ENCODE measurements around the gene TIMP2.

- TF ChIP-seq ZNF274 (IDR thresholded peaks at IDR 0.05; ENCODE audit: low read depth, low read length): no peak
- no peak for TF ChIP-seq SUZ12 (IDR thresholded peaks at IDR 0.05; ENCODE audit: extremely low read depth, insufficient read depth, insufficient read length)
These were observed 722 bp upstream of the TIMP2 start for GRCh38 chr17:78925662-78926555.

Data from NT2/D1 (cell line).